ENCODE measurements around the gene MCC. TPM values are rescaled to one million over a fixed set of nuclear protein-coding genes. Genes with fewer than 3 reads are reported as not detected.

The MCC gene
- total RNA-seq, 2 experiments from 2014 or later: 4.0 to 4.1 TPM

DNA sequence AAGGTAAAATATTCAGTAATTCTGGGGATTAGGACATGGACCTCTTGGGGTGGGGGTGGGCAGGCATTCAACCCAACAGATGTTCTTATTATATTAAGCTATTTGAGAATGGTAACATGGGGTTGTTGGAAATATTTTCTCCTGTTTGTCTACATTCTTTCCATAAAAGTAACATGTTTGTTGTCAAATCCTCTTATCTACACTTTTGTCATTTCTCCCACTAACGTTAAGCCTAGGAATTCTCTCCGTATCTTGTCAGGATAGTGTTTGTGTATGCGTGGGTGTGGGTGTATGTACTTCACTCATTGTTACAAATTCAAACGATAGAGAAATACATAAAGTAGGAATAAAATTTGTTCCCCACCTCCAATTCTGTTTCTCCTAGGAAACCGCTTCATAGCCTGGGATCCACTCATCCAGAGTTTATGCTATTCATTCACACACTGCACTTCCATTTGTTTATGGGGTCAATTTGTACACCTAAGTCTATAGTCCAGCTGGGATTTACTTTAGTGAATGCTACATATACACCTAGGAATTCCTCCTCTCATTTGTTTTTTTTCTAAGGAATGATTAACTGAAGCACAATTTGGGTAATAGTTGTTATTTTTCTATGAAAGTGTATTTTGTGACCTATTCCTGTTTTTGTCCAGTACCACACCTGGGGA is 294.8 kb downstream of the MCC start:
- ChIA-PET POLR2A (no interaction called here), CTCF (interaction anchor here (0.7 kb wide), 1 partner anchor 305 kb away, joined by 3 read pairs; no protein-coding TSS in a partner anchor)
- Mint-ChIP-seq H3K27ac (no peak overlapping the region), H3K4me3 (no peak overlapping the region), H3K9me3 (peaks cover 2% of the 10 kb centered on the region), H3K36me3 (peaks cover 6% of the 10 kb centered on the region), H3K4me1 (ENCODE audit: low read depth) (no peaks in the 10 kb centered on the region), H3K27me3 (no peaks in the 10 kb centered on the region)
- intact Hi-C loops (cut with micrococcal nuclease): no loop called here
- no peak for DNase-seq

DNA sequence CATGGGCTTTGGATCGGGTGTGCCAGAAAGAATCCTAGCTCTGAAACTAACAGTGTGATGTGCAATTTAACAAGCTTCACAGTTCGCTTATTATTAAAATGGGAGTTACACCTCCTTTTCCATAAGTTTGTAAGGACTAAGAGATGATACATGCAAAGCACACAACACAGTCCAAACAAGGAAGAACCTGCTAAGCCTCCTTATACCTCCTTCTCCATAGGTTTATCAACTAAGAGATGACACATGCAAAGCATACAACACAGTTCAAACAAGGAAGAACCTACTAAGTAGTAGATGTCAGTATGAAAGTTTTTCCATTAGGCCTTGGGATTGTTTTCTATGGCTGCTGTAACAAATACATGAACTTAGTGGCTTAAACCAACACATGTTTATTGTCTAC is 295.7 kb downstream of the MCC start:
- CTCF ChIA-PET: no interaction called here
- no peak overlapping the region for H3K4me3 Mint-ChIP-seq
- peaks cover 6% of the 10 kb centered on the region for H3K36me3 Mint-ChIP-seq
- POLR2A ChIA-PET: no interaction called here
- no peaks in the 10 kb centered on the region for H3K27me3 Mint-ChIP-seq
- no peaks in the 10 kb centered on the region for H3K4me1 Mint-ChIP-seq (ENCODE audit: low read depth)
- intact Hi-C loops (cut with micrococcal nuclease): no loop called here
- peaks cover 2% of the 10 kb centered on the region for H3K9me3 Mint-ChIP-seq
- no peak overlapping the region for H3K27ac Mint-ChIP-seq
- no peak for DNase-seq

DNA sequence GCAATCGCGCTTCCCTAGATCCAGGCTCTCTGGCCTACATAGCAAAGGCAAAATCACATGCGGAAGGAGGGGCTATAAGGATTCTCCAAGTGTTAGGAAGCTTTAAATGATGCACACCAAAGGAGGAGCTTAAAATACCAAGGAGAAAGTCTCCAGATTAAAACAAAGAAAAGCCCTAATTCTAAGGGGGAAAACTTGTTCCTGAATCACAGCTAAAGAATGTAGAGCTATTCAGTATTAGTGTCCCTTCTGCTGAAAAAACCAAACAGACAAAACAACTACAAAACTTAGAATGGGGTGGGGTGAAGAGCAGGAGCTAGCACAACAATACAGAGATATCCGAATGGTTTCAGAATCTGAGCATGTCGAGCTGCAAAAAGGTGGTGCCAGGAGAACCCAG is 297.9 kb downstream of the MCC start:
- H3K4me3 Mint-ChIP-seq: no peak overlapping the region
- H3K27ac Mint-ChIP-seq: no peak overlapping the region
- POLR2A ChIA-PET: interaction anchor here (0.6 kb wide), 1 partner anchor 342 kb away, joined by 3 read pairs; no protein-coding TSS in a partner anchor
- CTCF ChIA-PET: no interaction called here
- H3K9me3 Mint-ChIP-seq: peaks cover 2% of the 10 kb centered on the region
- DNase-seq: no peak
- intact Hi-C loops (cut with micrococcal nuclease): no loop called here
- peaks cover 3% of the 10 kb centered on the region for H3K36me3 Mint-ChIP-seq
- H3K27me3 Mint-ChIP-seq: no peaks in the 10 kb centered on the region
- no peaks in the 10 kb centered on the region for H3K4me1 Mint-ChIP-seq (ENCODE audit: low read depth)

DNA sequence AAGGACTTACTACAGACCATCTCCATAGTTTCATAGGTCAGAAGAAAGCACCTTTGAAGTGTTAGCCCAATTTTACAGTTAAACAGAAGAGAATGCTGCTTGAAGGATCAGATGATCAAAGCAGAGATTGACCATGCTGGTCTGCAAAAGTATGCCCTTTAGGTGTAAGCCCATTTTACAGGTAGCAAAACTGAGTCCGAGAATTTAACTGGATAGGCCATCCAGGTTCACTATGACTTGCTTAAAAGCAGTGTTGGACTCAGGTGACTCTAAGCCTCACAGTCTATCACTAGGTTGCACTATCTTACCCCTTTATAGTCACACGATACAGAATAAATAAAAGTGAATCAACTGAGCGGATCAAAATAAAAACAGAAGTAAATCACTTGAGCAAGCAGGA is 299.0 kb downstream of the MCC start:
- Mint-ChIP-seq H3K4me1 (ENCODE audit: low read depth) (no peaks in the 10 kb centered on the region), H3K27ac (no peak overlapping the region), H3K4me3 (no peak overlapping the region), H3K27me3 (no peaks in the 10 kb centered on the region), H3K9me3 (peaks cover 2% of the 10 kb centered on the region), H3K36me3 (peaks cover 3% of the 10 kb centered on the region)
- CTCF ChIA-PET: interaction anchor here (1.2 kb wide), 1 partner anchor 193 kb away, joined by 4 read pairs; no protein-coding TSS in a partner anchor
- intact Hi-C loops (cut with micrococcal nuclease): no loop called here
- no peak for DNase-seq
- POLR2A ChIA-PET: no interaction called here

- CTCF ChIA-PET: interaction anchor here (1.2 kb wide), 1 partner anchor 193 kb away, joined by 4 read pairs; no protein-coding TSS in a partner anchor
- H3K27ac Mint-ChIP-seq: no peak overlapping the region
Observed at GRCh38 chr5:113188436-113188835, 299.8 kb downstream of the MCC start.

DNA sequence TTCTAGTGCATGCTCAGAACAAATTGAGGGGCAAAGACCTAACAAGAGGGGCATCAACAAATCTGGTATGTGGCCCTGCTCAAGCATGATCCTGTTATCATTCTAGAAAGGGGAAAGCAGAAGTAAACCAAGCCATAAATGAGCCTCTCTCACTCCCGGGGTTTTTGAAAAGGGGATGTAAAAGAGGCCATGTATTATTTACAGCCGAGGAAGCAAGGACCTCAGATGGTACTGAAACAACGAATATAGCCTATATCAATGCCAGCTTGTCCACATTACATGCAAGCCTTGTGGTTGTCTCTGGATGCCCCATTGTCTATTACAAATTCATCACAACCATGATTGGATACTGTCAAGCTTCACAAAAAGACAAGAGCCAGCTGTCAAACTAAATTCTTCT is 300.3 kb downstream of the MCC start:
- Mint-ChIP-seq H3K27ac (no peak overlapping the region), H3K36me3 (no peaks in the 10 kb centered on the region), H3K4me1 (ENCODE audit: low read depth) (no peaks in the 10 kb centered on the region), H3K27me3 (no peaks in the 10 kb centered on the region), H3K4me3 (no peak overlapping the region), H3K9me3 (peaks cover under 1% of the 10 kb centered on the region)
- DNase-seq: no peak
- ChIA-PET POLR2A (no interaction called here), CTCF (no interaction called here)
- intact Hi-C loops (cut with micrococcal nuclease): no loop called here

More at GRCh38 chr5:113188436-113188835, 299.8 kb downstream of the MCC start:
- Mint-ChIP-seq H3K36me3 (no peaks in the 10 kb centered on the region), H3K4me3 (no peak overlapping the region), H3K9me3 (peaks cover 2% of the 10 kb centered on the region), H3K4me1 (ENCODE audit: low read depth) (no peaks in the 10 kb centered on the region), H3K27me3 (no peaks in the 10 kb centered on the region)
- no peak for DNase-seq
- intact Hi-C loops (cut with micrococcal nuclease): no loop called here
- POLR2A ChIA-PET: no interaction called here

- DNase-seq: no peak
- H3K4me1 Mint-ChIP-seq (ENCODE audit: low read depth): no peaks in the 10 kb centered on the region
- POLR2A ChIA-PET: no interaction called here
- H3K27ac Mint-ChIP-seq: no peak overlapping the region
- no peaks in the 10 kb centered on the region for H3K9me3 Mint-ChIP-seq
- H3K4me3 Mint-ChIP-seq: no peak overlapping the region
- no peaks in the 10 kb centered on the region for H3K27me3 Mint-ChIP-seq
- CTCF ChIA-PET: no interaction called here
- no peaks in the 10 kb centered on the region for H3K36me3 Mint-ChIP-seq
- intact Hi-C loops (cut with micrococcal nuclease): no loop called here
Observed at GRCh38 chr5:113186061-113186460, 302.2 kb downstream of the MCC start.

DNA sequence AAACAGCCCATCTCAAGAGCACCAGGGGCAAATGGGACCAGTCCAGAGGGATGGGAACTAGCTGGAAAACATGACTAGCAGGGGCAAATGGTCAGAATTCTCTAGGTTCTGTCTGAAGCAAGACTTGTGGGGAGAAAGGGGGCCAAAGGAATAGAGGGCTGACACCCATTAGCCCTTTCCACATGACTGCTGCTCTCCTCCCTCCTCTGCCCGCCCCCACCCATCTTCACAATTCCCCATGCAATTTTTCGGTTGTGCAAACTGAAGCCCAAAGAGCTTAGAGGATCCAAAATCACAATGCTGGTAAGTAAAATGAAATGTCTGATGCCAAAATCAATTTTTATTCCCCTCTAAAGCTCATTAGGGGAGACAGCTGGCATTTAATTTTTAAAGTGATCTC is 304.6 kb downstream of the MCC start:
- Mint-ChIP-seq H3K36me3 (no peaks in the 10 kb centered on the region), H3K4me3 (no peak overlapping the region), H3K4me1 (ENCODE audit: low read depth) (no peaks in the 10 kb centered on the region), H3K27me3 (no peaks in the 10 kb centered on the region), H3K27ac (no peak overlapping the region), H3K9me3 (no peaks in the 10 kb centered on the region)
- ChIA-PET POLR2A (interaction anchor here (0.7 kb wide), 1 partner anchor 66 kb away, joined by 3 read pairs; no protein-coding TSS in a partner anchor), CTCF (no interaction called here)
- intact Hi-C loops (cut with micrococcal nuclease): no loop called here
- DNase-seq: no peak

GRCh38 chr5:113182658-113183344 is 305.5 kb downstream of the MCC start:
- H3K4me1 Mint-ChIP-seq (ENCODE audit: low read depth): no peaks in the 10 kb centered on the region
- DNase-seq: no peak
- CTCF ChIA-PET: interaction anchor here (1.5 kb wide), 1 partner anchor 35 kb away, joined by 3 read pairs; no protein-coding TSS in a partner anchor
- POLR2A ChIA-PET: no interaction called here
- no peaks in the 10 kb centered on the region for H3K9me3 Mint-ChIP-seq
- H3K4me3 Mint-ChIP-seq: no peak overlapping the region
- intact Hi-C loops (cut with micrococcal nuclease): no loop called here
- H3K36me3 Mint-ChIP-seq: no peaks in the 10 kb centered on the region
- no peaks in the 10 kb centered on the region for H3K27me3 Mint-ChIP-seq
- no peak overlapping the region for H3K27ac Mint-ChIP-seq

GRCh38 chr5:113181853-113182490 is 306.3 kb downstream of the MCC start:
- no peak overlapping the region for H3K27ac Mint-ChIP-seq
- ChIA-PET CTCF (interaction anchor here (1.5 kb wide), 1 partner anchor 36 kb away, joined by 3 read pairs; no protein-coding TSS in a partner anchor), POLR2A (no interaction called here)
- H3K27me3 Mint-ChIP-seq: no peaks in the 10 kb centered on the region
- H3K4me3 Mint-ChIP-seq: no peak overlapping the region
- intact Hi-C loops (cut with micrococcal nuclease): no loop called here
- no peaks in the 10 kb centered on the region for H3K4me1 Mint-ChIP-seq (ENCODE audit: low read depth)
- H3K9me3 Mint-ChIP-seq: no peaks in the 10 kb centered on the region
- DNase-seq: no peak
- H3K36me3 Mint-ChIP-seq: no peaks in the 10 kb centered on the region

- CTCF ChIA-PET: no interaction called here
- Mint-ChIP-seq H3K9me3 (no peaks in the 10 kb centered on the region), H3K36me3 (no peaks in the 10 kb centered on the region), H3K4me1 (ENCODE audit: low read depth) (no peaks in the 10 kb centered on the region), H3K27ac (no peak overlapping the region), H3K27me3 (no peaks in the 10 kb centered on the region), H3K4me3 (no peak overlapping the region)
- POLR2A ChIA-PET: no interaction called here
- intact Hi-C loops (cut with micrococcal nuclease): no loop called here
- no peak for DNase-seq
Observed at GRCh38 chr5:113181409-113181808, 306.8 kb downstream of the MCC start.

DNA sequence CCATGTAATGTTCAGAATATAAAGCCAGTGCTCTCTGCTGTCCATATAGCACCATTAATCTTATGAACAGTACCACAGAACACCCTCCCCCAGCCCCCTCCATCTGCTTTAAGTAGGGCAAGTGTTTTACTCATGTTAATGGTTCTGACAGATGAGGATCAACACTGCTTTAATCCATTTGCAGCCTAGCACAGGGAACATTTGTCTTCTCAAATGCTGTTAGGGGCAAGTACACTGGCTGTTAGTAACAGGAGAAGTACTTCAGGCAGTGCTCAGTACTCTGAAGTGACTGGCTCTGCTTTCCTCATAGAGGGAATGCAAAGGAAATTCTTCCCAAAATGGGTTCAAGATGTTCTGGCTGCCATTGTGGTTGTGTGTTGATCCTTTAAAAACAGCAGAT is 309.1 kb downstream of the MCC start:
- Mint-ChIP-seq H3K27me3 (no peaks in the 10 kb centered on the region), H3K27ac (no peak overlapping the region), H3K4me3 (no peak overlapping the region), H3K9me3 (no peaks in the 10 kb centered on the region), H3K4me1 (ENCODE audit: low read depth) (no peaks in the 10 kb centered on the region), H3K36me3 (no peaks in the 10 kb centered on the region)
- CTCF ChIA-PET: no interaction called here
- DNase-seq: no peak
- POLR2A ChIA-PET: no interaction called here
- intact Hi-C loops (cut with micrococcal nuclease): no loop called here

Data from activated CD4-positive, alpha-beta memory T cell treated with anti-CD3 and anti-CD28 coated beads for 36 hours (primary cell).